HEK293 (cell line): Measurements from ENCODE around the gene ZNF18.

Experiments used
- CTCF ChIA-PET: fragments of 350-600 bp; formaldehyde crosslinking; extraction: SDS; loops from one replicate; lab custom pipeline; 2021; ENCODE audit warnings: antibody characterized with exemption; lab: Yijun Ruan, JAX
- POLR2A ChIA-PET: fragments of 300-600 bp; formaldehyde crosslinking; extraction: SDS; loops from one replicate; lab custom pipeline; 2020; ENCODE audit warnings: antibody characterized with exemption, inconsistent platforms; lab: Yijun Ruan, JAX
- H3K27ac ChIP-seq: fragments of 200-500 bp; sonication (Bioruptor generic); 2 replicates; pipeline ENCODE4 v1.5.1; 2014; ENCODE audit warnings: low read depth, low read length, control low read depth, inconsistent platforms; ENCODE audit errors: extremely low read depth
- H3K36me3 ChIP-seq, 2 experiments: fragments of 200-500 bp in 1 of 2; sonication (Bioruptor generic) in 1 of 2; 1 replicate in 1 of 2; 2 replicates in 1 of 2; pipeline ENCODE4 v1.5.1; 2014 to 2017; ENCODE audit warnings: inconsistent platforms in 2 of 2, low read length in 2 of 2; ENCODE audit not compliant: control insufficient read depth in 2 of 2, insufficient read depth in 1 of 2
- H3K4me1 ChIP-seq: fragments of 200-500 bp; sonication (Bioruptor generic); 2 replicates; pipeline ENCODE4 v1.5.1; 2014; ENCODE audit warnings: mild to moderate bottlenecking, low read length, inconsistent platforms; ENCODE audit not compliant: control insufficient read depth, insufficient read depth
- H3K4me3 ChIP-seq: 2 replicates; pipeline ENCODE4 v1.5.1; 2011; ENCODE audit warnings: low read depth, mild to moderate bottlenecking, control low read depth, low read length, moderate library complexity
- H3K9me3 ChIP-seq: fragments of 200-500 bp; sonication (Bioruptor generic); 2 replicates; pipeline ENCODE4 v1.5.1; 2014; ENCODE audit warnings: low read depth, low read length, inconsistent platforms; ENCODE audit not compliant: control insufficient read depth, insufficient read depth
- ATF2 ChIP-seq: fragments of 450-650 bp; formaldehyde crosslinking; IDR thresholded peaks from 2 replicates; pipeline ENCODE4 v1.5.1; 2016; ENCODE audit warnings: missing biosample characterization, missing genetic modification characterization, low read depth
- FEZF1 ChIP-seq: fragments of 450-650 bp; formaldehyde crosslinking; IDR thresholded peaks from 2 replicates; pipeline ENCODE4 v1.5.1; 2016; ENCODE audit warnings: missing biosample characterization, missing genetic modification characterization
- GFI1B ChIP-seq: fragments of 450-650 bp; formaldehyde crosslinking; IDR thresholded peaks from 2 replicates; pipeline ENCODE4 v1.5.1; 2016; ENCODE audit warnings: missing biosample characterization, missing genetic modification characterization
- GLI2 ChIP-seq: fragments of 450-650 bp; formaldehyde crosslinking; IDR thresholded peaks from 2 replicates; pipeline ENCODE4; 2017; ENCODE audit warnings: missing biosample characterization, missing genetic modification characterization, low read depth, borderline replicate concordance
- IKZF3 ChIP-seq: fragments of 450-650 bp; IDR thresholded peaks from 2 replicates; pipeline ENCODE4 v1.5.0; 2018; ENCODE audit warnings: missing biosample characterization, mild to moderate bottlenecking, missing genetic modification characterization, moderate library complexity
- OSR2 ChIP-seq: fragments of 450-650 bp; formaldehyde crosslinking; IDR thresholded peaks from 2 replicates; pipeline ENCODE4 v1.5.1; 2016; ENCODE audit warnings: missing biosample characterization, missing genetic modification characterization
- OVOL3 ChIP-seq: fragments of 450-650 bp; formaldehyde crosslinking; IDR thresholded peaks from 2 replicates; pipeline ENCODE4 v1.5.1; 2016; ENCODE audit warnings: missing biosample characterization, missing genetic modification characterization
- PRDM1 ChIP-seq: fragments of 450-650 bp; formaldehyde crosslinking; IDR thresholded peaks from 2 replicates; pipeline ENCODE4; 2016; ENCODE audit warnings: missing biosample characterization, missing genetic modification characterization
- PRDM4 ChIP-seq: fragments of 450-650 bp; formaldehyde crosslinking; IDR thresholded peaks from 2 replicates; pipeline ENCODE4 v1.5.1; 2017; ENCODE audit warnings: missing biosample characterization, missing genetic modification characterization
- PRDM6 ChIP-seq: fragments of 450-650 bp; formaldehyde crosslinking; IDR thresholded peaks from 2 replicates; pipeline ENCODE4 v1.5.1; 2017; ENCODE audit warnings: missing biosample characterization, missing genetic modification characterization
- SP7 ChIP-seq: fragments of 450-650 bp; formaldehyde crosslinking; IDR thresholded peaks from 2 replicates; pipeline ENCODE4 v1.5.1; 2016; ENCODE audit warnings: missing biosample characterization, missing genetic modification characterization
- WT1 ChIP-seq: fragments of 450-650 bp; formaldehyde crosslinking; IDR thresholded peaks from 2 replicates; pipeline ENCODE4 v1.5.1; 2016; ENCODE audit warnings: missing biosample characterization, missing genetic modification characterization
- ZIC2 ChIP-seq: fragments of 450-650 bp; formaldehyde crosslinking; IDR thresholded peaks from 2 replicates; pipeline ENCODE4 v1.5.1; 2016; ENCODE audit warnings: missing biosample characterization, missing genetic modification characterization
- ZNF114 ChIP-seq: fragments of 450-650 bp; formaldehyde crosslinking; IDR thresholded peaks from 2 replicates; pipeline ENCODE4 v1.5.0; 2017; ENCODE audit warnings: missing biosample characterization, missing genetic modification characterization
- ZNF211 ChIP-seq: fragments of 450-650 bp; formaldehyde crosslinking; IDR thresholded peaks from 2 replicates; pipeline ENCODE4 v1.5.1; 2016; ENCODE audit warnings: low read depth, missing biosample characterization, missing genetic modification characterization
- ZNF221 ChIP-seq: fragments of 450-650 bp; formaldehyde crosslinking; IDR thresholded peaks from 2 replicates; pipeline ENCODE4 v1.5.1; 2017; ENCODE audit warnings: missing biosample characterization, missing genetic modification characterization, borderline replicate concordance
- ZNF624 ChIP-seq: fragments of 450-650 bp; formaldehyde crosslinking; IDR thresholded peaks from 2 replicates; pipeline ENCODE4 v1.5.1; 2017; ENCODE audit warnings: missing biosample characterization, missing genetic modification characterization
- ZNF692 ChIP-seq: fragments of 450-650 bp; formaldehyde crosslinking; IDR thresholded peaks from 2 replicates; pipeline ENCODE4 v1.5.1; 2016; ENCODE audit warnings: missing biosample characterization, missing genetic modification characterization
- ZNF704 ChIP-seq: fragments of 450-650 bp; formaldehyde crosslinking; IDR thresholded peaks from 2 replicates; pipeline ENCODE4 v1.5.1; 2016; ENCODE audit warnings: missing biosample characterization, missing genetic modification characterization
- ZNF843 ChIP-seq: fragments of 450-650 bp; formaldehyde crosslinking; IDR thresholded peaks from 2 replicates; pipeline ENCODE4 v1.5.1; 2016; ENCODE audit warnings: missing biosample characterization, missing genetic modification characterization

ZNF18 gene

GRCh38 chr17:12024327-12024726 lies 27.1 kb upstream of the ZNF18 start (continued):
- no peak for TF ChIP-seq ZNF704 (tag by site-specific recombination)
- no peak for TF ChIP-seq PRDM1 (tag by site-specific recombination)
- TF ChIP-seq ZNF211, result no peak

- ChIA-PET POLR2A (interaction anchor here (0.9 to 4.4 kb wide), 2 partner anchors 17 to 26 kb away, joined by 3 to 45 read pairs; partner anchors contain the start of gene ZNF18), CTCF (interaction anchor here (0.6 to 1.3 kb wide), 5 partner anchors 11 to 509 kb away, joined by 3 to 5 read pairs (median 3); no protein-coding TSS in a partner anchor)
- H3K36me3 ChIP-seq, result peaks cover 0 to 10% of the 10 kb centered on the region in 2 experiments; a peak in 1 of 3 replicates
- H3K27ac ChIP-seq, result no peak overlapping the region
- H3K4me3 ChIP-seq, result peak overlapping the region; percentile 80; the same call in 1 of the 2 replicates
- no peaks in the 10 kb centered on the region for H3K9me3 ChIP-seq
- H3K4me1 ChIP-seq, result peaks cover 31% of the 10 kb centered on the region
- TF ChIP-seq PRDM6 (tag by site-specific recombination) (peak; percentile 35; the same call in 1 of the 2 replicates), ZNF624 (tag by site-specific recombination) (no peak), ATF2 (0 out of 2 replicates have a peak, but pooled peaks have one; percentile 4), ZIC2 (tag by site-specific recombination) (peak; percentile 58; the same call in 1 of the 2 replicates), GFI1B (tag by site-specific recombination) (peak; percentile 72; the same call in 1 of the 2 replicates), SP7 (peak; percentile 44; the same call in 1 of the 2 replicates), ZNF114 (tag by site-specific recombination) (no peak), GLI2 (tag by site-specific recombination) (peak; percentile 19; the same call in 1 of the 2 replicates), ZNF692 (tag by site-specific recombination) (no peak), IKZF3 (tag by site-specific recombination) (peak; percentile 16; the same call in 1 of the 2 replicates), OVOL3 (tag by site-specific recombination) (0 out of 2 replicates have a peak, but pooled peaks have one; percentile 9), FEZF1 (tag by site-specific recombination) (peak; percentile 77), WT1 (peak; percentile 58; the same call in 1 of the 2 replicates), ZNF843 (0 out of 2 replicates have a peak, but pooled peaks have one; percentile 38), OSR2 (tag by site-specific recombination) (peak; percentile 70), ZNF221 (tag by site-specific recombination) (no peak), PRDM4 (peak; percentile 46; the same call in 1 of the 2 replicates)
Measured at GRCh38 chr17:12022310-12022709, 25.0 kb upstream of the ZNF18 start.
